H9 (cell line): Measurements from ENCODE around the gene FEM1C. TPM values are rescaled to one million over a fixed set of nuclear protein-coding genes. Genes with fewer than 3 reads are reported as not detected.

Source experiments
- DNase-seq: peaks from one replicate; pipeline ENCODE4 v3.0.0-alpha.2; 2017
- H2AFZ ChIP-seq: one replicate; pipeline ENCODE4 v1.6.1; 2013; ENCODE audit warnings: mild to moderate bottlenecking, low read length, control low read depth, moderate library complexity
- H2AK5ac ChIP-seq: 2 replicates; pipeline ENCODE4 v1.6.1; 2013; ENCODE audit warnings: low read length, control low read depth, mixed read lengths; ENCODE audit not compliant: insufficient read length
- H2BK120ac ChIP-seq: one replicate; pipeline ENCODE4 v1.6.1; 2013; ENCODE audit warnings: low read depth, mild to moderate bottlenecking, low read length, control low read depth, inconsistent platforms; ENCODE audit not compliant: poor library complexity, severe bottlenecking
- H2BK12ac ChIP-seq: 2 replicates; pipeline ENCODE4 v1.6.1; 2013; ENCODE audit warnings: low read length, control low read depth, mixed read lengths, low read depth; ENCODE audit not compliant: insufficient read length
- H2BK15ac ChIP-seq: 2 replicates; pipeline ENCODE4 v1.6.1; 2013; ENCODE audit warnings: low read depth, low read length, control low read depth
- H2BK20ac ChIP-seq: one replicate; pipeline ENCODE4 v1.6.1; 2013; ENCODE audit warnings: low read depth, mild to moderate bottlenecking, low read length, control low read depth, inconsistent platforms; ENCODE audit not compliant: poor library complexity, severe bottlenecking
- H2BK5ac ChIP-seq: 2 replicates; pipeline ENCODE4 v1.6.1; 2013; ENCODE audit warnings: low read length, control low read depth, mixed read lengths; ENCODE audit not compliant: insufficient read length
- H3K14ac ChIP-seq: 2 replicates; pipeline ENCODE4 v1.6.1; 2013; ENCODE audit warnings: low read length, control low read depth; ENCODE audit not compliant: insufficient read depth
- H3K18ac ChIP-seq: 2 replicates; pipeline ENCODE4 v1.6.1; 2013; ENCODE audit warnings: low read depth, mild to moderate bottlenecking, mixed read lengths, low read length, control low read depth; ENCODE audit not compliant: insufficient read length
- H3K23ac ChIP-seq: 2 replicates; pipeline ENCODE4 v1.6.1; 2013; ENCODE audit warnings: low read length, control low read depth, mixed read lengths, low read depth; ENCODE audit not compliant: insufficient read length
- H3K23me2 ChIP-seq: 2 replicates; pipeline ENCODE4 v1.6.1; 2013; ENCODE audit warnings: low read depth, mild to moderate bottlenecking, mixed read lengths, low read length, control low read depth; ENCODE audit not compliant: insufficient read length, poor library complexity, severe bottlenecking
- H3K27ac ChIP-seq: 2 replicates; pipeline ENCODE4 v1.5.1; 2013; ENCODE audit warnings: low read length, control low read depth, mixed read lengths, low read depth; ENCODE audit not compliant: insufficient read length
- H3K27me3 ChIP-seq: 2 replicates; pipeline ENCODE4 v1.6.1; 2013; ENCODE audit warnings: low read length, control low read depth, inconsistent platforms; ENCODE audit not compliant: insufficient read depth
- H3K4ac ChIP-seq: 2 replicates; pipeline ENCODE4 v1.6.1; 2013; ENCODE audit warnings: low read depth, mild to moderate bottlenecking, control low read depth, inconsistent platforms, low read length, moderate library complexity
- H3K4me1 ChIP-seq: 2 replicates; pipeline ENCODE4 v1.6.1; 2013; ENCODE audit warnings: low read length, control low read depth, inconsistent platforms; ENCODE audit not compliant: insufficient read depth
- H3K4me2 ChIP-seq: 2 replicates; pipeline ENCODE4 v1.6.1; 2013; ENCODE audit warnings: low read length, control low read depth, mixed read lengths; ENCODE audit not compliant: insufficient read length, insufficient read depth
- H3K56ac ChIP-seq: 2 replicates; pipeline ENCODE4 v1.6.1; 2013; ENCODE audit warnings: low read depth, mild to moderate bottlenecking, mixed read lengths, low read length, control low read depth; ENCODE audit not compliant: insufficient read length
- H3K79me1 ChIP-seq: 2 replicates; pipeline ENCODE4 v1.6.1; 2013; ENCODE audit warnings: low read depth, mild to moderate bottlenecking, moderate library complexity, low read length, control low read depth, inconsistent platforms; ENCODE audit not compliant: insufficient read depth, poor library complexity, severe bottlenecking
- H3K79me2 ChIP-seq: 2 replicates; pipeline ENCODE4 v1.6.1; 2013; ENCODE audit warnings: low read length, control low read depth, inconsistent platforms; ENCODE audit not compliant: insufficient read depth
- H3K9ac ChIP-seq: 2 replicates; pipeline ENCODE4 v1.6.1; 2013; ENCODE audit warnings: low read length, control low read depth, mixed read lengths; ENCODE audit not compliant: insufficient read length; ENCODE audit errors: extremely low read depth
- H3K9me3 ChIP-seq: one replicate; pipeline ENCODE4 v1.6.1; 2013; ENCODE audit warnings: low read depth, low read length, inconsistent platforms; ENCODE audit not compliant: control insufficient read depth
- H3T11ph ChIP-seq: one replicate; pipeline ENCODE4 v1.6.1; 2013; ENCODE audit warnings: mild to moderate bottlenecking, low read length, control low read depth, inconsistent platforms
- H4K20me1 ChIP-seq: one replicate; pipeline ENCODE4 v1.6.1; 2013; ENCODE audit not compliant: control insufficient read depth, insufficient read length, insufficient read depth
- H4K5ac ChIP-seq: 2 replicates; pipeline ENCODE4 v1.6.1; 2013; ENCODE audit warnings: low read depth, mild to moderate bottlenecking, mixed read lengths, low read length, control low read depth; ENCODE audit not compliant: insufficient read length
- H4K8ac ChIP-seq: replicated peaks from 2 replicates; pipeline ENCODE4 v1.6.1; 2013; ENCODE audit warnings: low read length, control low read depth, mixed read lengths, low read depth; ENCODE audit not compliant: insufficient read length
- H4K91ac ChIP-seq: 2 replicates; pipeline ENCODE4 v1.6.1; 2013; ENCODE audit warnings: low read depth, mild to moderate bottlenecking, moderate library complexity, mixed read lengths, low read length, control low read depth; ENCODE audit not compliant: insufficient read length
- H3K27ac Mint-ChIP-seq, 3 experiments: 2 replicates in 2 of 3; 3 replicates in 1 of 3; pipeline ENCODE4 v1.8.0; 2020 to 2021; ENCODE audit warnings: mixed read lengths in 3 of 3, mild to moderate bottlenecking in 1 of 3, moderate library complexity in 1 of 3
- H3K27me3 Mint-ChIP-seq: 2 replicates; pipeline ENCODE4 v1.8.0; 2021; ENCODE audit warnings: low read depth, mild to moderate bottlenecking, moderate library complexity, mixed read lengths
- H3K36me3 Mint-ChIP-seq, 3 experiments: 2 replicates in 2 of 3; 3 replicates in 1 of 3; pipeline ENCODE4 v1.8.0; 2020 to 2021; ENCODE audit warnings: low read depth in 3 of 3, mixed read lengths in 3 of 3; ENCODE audit not compliant: insufficient read depth in 1 of 3
- H3K4me1 Mint-ChIP-seq, 2 experiments: 2 replicates each; pipeline ENCODE4 v1.8.0; 2020; ENCODE audit warnings: mixed read lengths in 2 of 2
- H3K4me3 Mint-ChIP-seq, 2 experiments: 2 replicates in 1 of 2; 3 replicates in 1 of 2; pipeline ENCODE4 v1.8.0; 2020 to 2021; ENCODE audit warnings: mild to moderate bottlenecking in 2 of 2, mixed read lengths in 2 of 2, moderate library complexity in 1 of 2
- H3K9me3 Mint-ChIP-seq, 2 experiments: 2 replicates in 1 of 2; 3 replicates in 1 of 2; pipeline ENCODE4 v1.8.0; 2020; ENCODE audit warnings: mild to moderate bottlenecking in 2 of 2, mixed read lengths in 2 of 2, moderate library complexity in 1 of 2
- CTCF ChIP-seq: fragments of 200-600 bp; sonication (generic); conservative IDR thresholded peaks from 3 replicates; pipeline ENCODE4 v1.8.0; 2021; ENCODE audit warnings: antibody characterized with exemption, mild to moderate bottlenecking
- WGBS: extraction: QIAGEN DNeasy Blood & Tissue Kit; methylation state at CpG from one replicate; pipeline ENCODE4 v1.1.7; 2013; ENCODE audit warnings: missing lambda C conversion rate, low lambda C conversion rate, mixed read lengths; ENCODE audit not compliant: insufficient read length; ENCODE audit errors: extremely low coverage; 5-methylcytosine and 5-hydroxymethylcytosine counted together
- total RNA-seq: library from RNA; stranded (reverse); gene quantifications from 2 replicates; pipeline ENCODE4 v1.2.1, GENCODE V29; 2021

The FEM1C gene
- total RNA-seq, 1 experiment from 2014 or later: 15.2 TPM

GRCh38 chr5:115535479-115536035 lies 9.0 kb downstream of the FEM1C start:
- Histone ChIP-seq H4K5ac (no peak overlapping the region), H3K23ac (no peak overlapping the region), H3K4ac (no peak overlapping the region), H2BK20ac (no peak overlapping the region), H3K18ac (no peak overlapping the region), H2BK120ac (no peak overlapping the region), H3K4me1 (no peaks in the 10 kb centered on the region), H3K27ac (no peak overlapping the region), H3K9me3 (no peaks in the 10 kb centered on the region), H2BK12ac (no peak overlapping the region), H2AFZ (no peak overlapping the region), H3T11ph (no peak overlapping the region), H3K9ac (no peak overlapping the region), H4K8ac (no peak overlapping the region), H4K20me1 (no peaks in the 10 kb centered on the region), H3K56ac (no peak overlapping the region), H2BK15ac (no peak overlapping the region), H4K91ac (no peak overlapping the region), H3K79me1 (peaks cover 4% of the 10 kb centered on the region), H3K14ac (no peak overlapping the region), H3K79me2 (peaks cover 34% of the 10 kb centered on the region; the same call in 1 of the 2 replicates), H2BK5ac (no peak overlapping the region), H2AK5ac (no peak overlapping the region), H3K27me3 (no peaks in the 10 kb centered on the region), H3K23me2 (no peaks in the 10 kb centered on the region), H3K4me2 (no peak overlapping the region)
- no peak overlapping the region for H3K4me3 Mint-ChIP-seq
- DNase-seq: no peak
- WGBS: no CpG with 5 or more reads among the region's 3 CpGs
- H3K36me3 Mint-ChIP-seq: peaks cover 28 to 55% (median 53%) of the 10 kb centered on the region in 3 experiments
- no peaks in the 10 kb centered on the region for H3K27me3 Mint-ChIP-seq
- TF ChIP-seq CTCF: no peak
- no peak overlapping the region for H3K27ac Mint-ChIP-seq
- no peaks in the 10 kb centered on the region; a peak in 1 of 5 replicates for H3K9me3 Mint-ChIP-seq
- peaks cover 41 to 48% of the 10 kb centered on the region in 2 experiments for H3K4me1 Mint-ChIP-seq
